Adipocyte (in vitro differentiated cells): Measurements from ENCODE around the gene MCM3.

ENCODE experiments used
- DNase-seq: peaks from one replicate; pipeline ENCODE4 v3.0.0-alpha.2; 2015; ENCODE audit warnings: low read depth
- H3K27me3 ChIP-seq: replicated peaks from 2 replicates; pipeline ENCODE4 v1.7.0; 2013; ENCODE audit warnings: mild to moderate bottlenecking, low read length, moderate library complexity; ENCODE audit not compliant: control insufficient read depth, insufficient read depth
- H3K36me3 ChIP-seq: 2 replicates; pipeline ENCODE4 v1.7.0; 2013; ENCODE audit warnings: low read length, mild to moderate bottlenecking, moderate library complexity; ENCODE audit not compliant: control insufficient read depth, insufficient read depth, severe bottlenecking
- H3K4me1 ChIP-seq: 2 replicates; pipeline ENCODE4 v1.7.0; 2013; ENCODE audit warnings: mild to moderate bottlenecking, low read length, moderate library complexity; ENCODE audit not compliant: control insufficient read depth, insufficient read depth
- H3K4me3 ChIP-seq: 2 replicates; pipeline ENCODE4 v1.7.0; 2013; ENCODE audit warnings: mild to moderate bottlenecking, low read length, moderate library complexity
- H3K9ac ChIP-seq: 2 replicates; pipeline ENCODE4 v1.7.0; 2013; ENCODE audit warnings: mild to moderate bottlenecking, low read length, moderate library complexity
- H3K9me3 ChIP-seq: 2 replicates; pipeline ENCODE4 v1.7.0; 2013; ENCODE audit warnings: mild to moderate bottlenecking, low read length, moderate library complexity; ENCODE audit not compliant: control insufficient read depth

MCM3 gene

DNA sequence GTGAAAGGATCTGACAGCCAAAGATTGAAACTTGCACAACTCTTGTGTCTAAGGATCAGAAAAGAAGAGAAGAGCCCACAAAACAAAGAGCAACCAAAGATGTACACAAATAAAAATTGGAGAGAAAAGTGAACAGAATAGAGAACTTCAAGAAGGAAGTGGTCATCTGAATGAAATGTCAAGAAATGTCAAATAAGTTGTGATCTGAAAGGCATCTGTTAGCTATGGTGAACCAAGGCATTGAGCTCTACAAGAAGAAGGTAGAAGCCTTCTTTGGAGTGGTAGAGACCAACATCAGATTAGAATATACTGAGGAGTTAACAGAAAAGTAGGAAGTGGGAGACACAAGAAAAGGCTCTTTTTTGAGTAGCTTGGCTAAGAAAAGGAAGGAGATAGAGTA is 68.8 kb downstream of the MCM3 start:
- peaks cover 2% of the 10 kb centered on the region for H3K9me3 ChIP-seq
- peaks cover 10% of the 10 kb centered on the region for H3K27me3 ChIP-seq
- DNase-seq: no peak
- no peak overlapping the region for H3K9ac ChIP-seq
- H3K4me1 ChIP-seq: no peaks in the 10 kb centered on the region
- no peaks in the 10 kb centered on the region for H3K36me3 ChIP-seq
- no peak overlapping the region for H3K4me3 ChIP-seq
